Kidney tubule cell (primary cell): ENCODE results near the gene AGPAT3.

Source experiments
- DNase-seq: peaks from one replicate; pipeline ENCODE4 v3.0.0-alpha.2; 2018; ENCODE audit warnings: low spot score

The AGPAT3 gene

GRCh38 chr21:43978060-43978459, 113.0 kb downstream of the AGPAT3 start:
- DNase-seq: no peak

GRCh38 chr21:43979654-43980053, 114.6 kb downstream of the AGPAT3 start:
- no peak for DNase-seq

- no peak for DNase-seq
These were observed 116.3 kb downstream of the AGPAT3 start for GRCh38 chr21:43981151-43981870.

- no peak for DNase-seq
These were observed 116.8 kb downstream of the AGPAT3 start for GRCh38 chr21:43981871-43982210.

- DNase-seq: no peak
These were observed 117.6 kb downstream of the AGPAT3 start for GRCh38 chr21:43982489-43983078.

GRCh38 chr21:43983390-43983789, 118.4 kb downstream of the AGPAT3 start:
- no peak for DNase-seq

- DNase-seq: no peak
These were observed 118.9 kb downstream of the AGPAT3 start for GRCh38 chr21:43983860-43984420.

- peak; percentile 26 for DNase-seq
These were observed 120.1 kb downstream of the AGPAT3 start for GRCh38 chr21:43984905-43985689.

- no peak for DNase-seq
These were observed 120.7 kb downstream of the AGPAT3 start for GRCh38 chr21:43985690-43986251.

GRCh38 chr21:43986544-43987451, 121.8 kb downstream of the AGPAT3 start:
- no peak for DNase-seq

- DNase-seq: no peak
These were observed 122.5 kb downstream of the AGPAT3 start for GRCh38 chr21:43987509-43987908.

GRCh38 chr21:43988016-43988415, 123.0 kb downstream of the AGPAT3 start:
- no peak for DNase-seq

GRCh38 chr21:43988506-43989230, 123.6 kb downstream of the AGPAT3 start:
- DNase-seq: no peak

GRCh38 chr21:43989401-43989800, 124.4 kb downstream of the AGPAT3 start:
- DNase-seq: no peak

- no peak for DNase-seq
These were observed 126.5 kb downstream of the AGPAT3 start for GRCh38 chr21:43991447-43991991.

GRCh38 chr21:43992121-43992520, 127.1 kb downstream of the AGPAT3 start:
- DNase-seq: no peak

- no peak for DNase-seq
These were observed 128.5 kb downstream of the AGPAT3 start for GRCh38 chr21:43993420-43993934.

GRCh38 chr21:43994085-43994484, 129.1 kb downstream of the AGPAT3 start:
- DNase-seq: no peak

GRCh38 chr21:43994646-43995045, 129.6 kb downstream of the AGPAT3 start:
- no peak for DNase-seq

GRCh38 chr21:43995521-43996105, 130.6 kb downstream of the AGPAT3 start:
- no peak for DNase-seq
